HepG2 (cell line): ENCODE measurements around the gene TARDBP. TPM values are rescaled to one million over a fixed set of nuclear protein-coding genes. Genes with fewer than 3 reads are reported as not detected.

Experiments used
- ESRRA ChIP-seq: sonication (generic); formaldehyde crosslinking; IDR thresholded peaks from 2 replicates; pipeline ENCODE4 v1.5.1; 2020; ENCODE audit warnings: mild to moderate bottlenecking, low read depth, missing genetic modification reagents
- FOXA1 ChIP-seq, 2 experiments: fragments of 450-650 bp in 1 of 2; sonication (generic) in 1 of 2; formaldehyde crosslinking in 1 of 2; IDR thresholded peaks; 2 replicates each; pipeline versions ENCODE4 v1.4.0 to v1.6.1; 2016 to 2020; ENCODE audit warnings: missing genetic modification reagents in 1 of 2
- FOXP1 ChIP-seq, 2 experiments: fragments of 450-650 bp in 1 of 2; IDR thresholded peaks; 2 replicates each; pipeline ENCODE4 v1.6.1; 2017 to 2018; ENCODE audit warnings: antibody characterized with exemption in 1 of 2
- HNRNPK ChIP-seq: fragments of 200-400 bp; formaldehyde crosslinking; IDR thresholded peaks from 2 replicates; pipeline ENCODE4 v1.6.1; 2018; ENCODE audit warnings: low read length, low read depth, moderate library complexity, mild to moderate bottlenecking; ENCODE audit not compliant: poor library complexity, severe bottlenecking
- NCOA1 ChIP-seq: sonication (generic); formaldehyde crosslinking; IDR thresholded peaks from 2 replicates; pipeline ENCODE4 v1.9.0; 2021; ENCODE audit warnings: missing genetic modification reagents
- RAD51 ChIP-seq: fragments of 450-650 bp; IDR thresholded peaks from 2 replicates; pipeline ENCODE4 v1.6.1; 2016; ENCODE audit warnings: borderline replicate concordance
- SMAD9 ChIP-seq: sonication (generic); formaldehyde crosslinking; IDR thresholded peaks from 2 replicates; pipeline ENCODE4 v1.5.1; 2020; ENCODE audit warnings: mild to moderate bottlenecking, missing genetic modification reagents
- TIGD3 ChIP-seq: sonication (generic); formaldehyde crosslinking; IDR thresholded peaks from 2 replicates; pipeline ENCODE4 v1.5.1; 2020; ENCODE audit warnings: mild to moderate bottlenecking, missing genetic modification reagents, borderline replicate concordance
- ZFYVE20 ChIP-seq: sonication (generic); formaldehyde crosslinking; IDR thresholded peaks from 2 replicates; pipeline ENCODE4 v1.8.0; 2023; ENCODE audit warnings: low read depth, mild to moderate bottlenecking, moderate library complexity, missing genetic modification reagents, borderline replicate concordance
- ZNF10 ChIP-seq: sonication (generic); formaldehyde crosslinking; IDR thresholded peaks from 2 replicates; pipeline ENCODE4 v1.4.0; 2020; ENCODE audit warnings: mild to moderate bottlenecking, low read depth, missing genetic modification reagents, borderline replicate concordance
- ZNF501 ChIP-seq: sonication (generic); formaldehyde crosslinking; IDR thresholded peaks from 2 replicates; pipeline ENCODE4 v1.5.1; 2020; ENCODE audit warnings: mild to moderate bottlenecking, moderate library complexity, missing genetic modification reagents
- ZNF609 ChIP-seq: sonication (generic); formaldehyde crosslinking; IDR thresholded peaks from 2 replicates; pipeline ENCODE4 v1.4.0; 2020; ENCODE audit warnings: mild to moderate bottlenecking, missing genetic modification reagents, borderline replicate concordance
- ZSCAN29 ChIP-seq: sonication (generic); formaldehyde crosslinking; conservative IDR thresholded peaks from 2 replicates; pipeline ENCODE4 v1.4.0; 2020; ENCODE audit warnings: mild to moderate bottlenecking, missing genetic modification reagents
- polyA plus RNA-seq, 8 experiments: library from polyadenylated mRNA; depleted of rRNA in 3 of 8; stranded (reverse) in 7 of 8; unstranded in 1 of 8; fragments of >200 nt; fragmentation: Illumina TruSeq in 4 of 8; extraction: Trizol in 4 of 8; gene quantifications; 2 replicates each; pipeline versions ENCODE4 v1.2.1 to v1.2.3, GENCODE V29; 2011 to 2016; ENCODE audit warnings: low read depth in 4 of 8, missing spikeins in 1 of 8, mixed read lengths in 1 of 8; ENCODE audit not compliant: insufficient read depth in 1 of 8
- total RNA-seq, 5 experiments: library from RNA; depleted of rRNA; stranded (reverse); fragments of >200 nt; fragmentation: Illumina TruSeq; extraction: Trizol; gene quantifications; 2 replicates each; pipeline ENCODE4 v1.2.3, GENCODE V29; 2016; ENCODE audit warnings: low read depth in 1 of 5
- TF ChIP-seq, protein P1 (sequence below): sonication (generic); formaldehyde crosslinking; IDR thresholded peaks from 2 replicates; pipeline ENCODE4 v1.4.0; 2020; ENCODE audit warnings: missing genetic modification reagents, mild to moderate bottlenecking, borderline replicate concordance

Gene TARDBP
- total and polyA plus RNA-seq, 2 of the 13 experiments (the other 11 are each of a cell fraction or from before 2014, with no cell fraction given): 62.4 to 93.0 TPM

DNA sequence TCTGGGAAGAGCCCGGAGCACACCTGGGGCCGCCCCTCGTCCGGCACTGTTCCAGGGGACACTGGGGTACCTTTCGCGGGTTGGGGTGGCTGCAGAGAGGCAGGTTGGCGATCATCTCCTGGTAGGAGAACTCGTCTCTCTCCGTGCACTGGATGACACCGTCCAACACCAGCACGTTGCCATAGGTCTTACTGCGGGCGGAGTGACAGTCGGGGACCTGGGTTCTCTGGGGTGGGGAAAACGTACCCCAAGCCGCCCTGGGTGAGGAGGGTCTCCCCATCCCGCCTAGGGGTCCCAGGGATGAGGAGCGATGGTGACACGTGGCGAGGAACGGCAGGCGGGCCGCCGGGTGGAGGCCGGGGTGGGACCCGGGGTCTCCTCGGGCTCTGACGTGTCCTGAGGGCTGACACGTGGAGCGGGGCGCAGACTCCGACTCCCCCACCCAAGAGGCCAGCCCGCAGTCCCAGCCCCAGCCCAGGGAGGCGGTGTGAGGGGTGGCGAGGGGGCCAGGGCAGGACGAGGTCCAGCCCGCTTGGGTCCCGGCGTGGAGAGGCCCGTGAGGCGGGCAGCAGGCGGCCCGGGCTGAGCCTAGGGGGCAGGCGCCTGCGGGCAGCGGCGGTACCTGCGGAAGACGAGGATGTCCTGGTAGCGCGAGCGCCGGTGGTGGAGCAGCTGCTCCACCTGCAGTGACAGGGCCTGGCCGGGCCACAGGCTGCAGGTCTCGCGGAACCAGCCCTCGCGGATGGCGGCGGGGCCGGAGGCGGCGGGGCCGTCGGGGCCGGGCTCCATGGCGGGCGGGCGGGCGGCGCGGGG is 46.9 kb downstream of the TARDBP start (continued):
- TF ChIP-seq ZNF609 (CRISPR knock-in tag) (no peak), RAD51 (no peak), ZSCAN29 (CRISPR knock-in tag) (no peak), FOXP1 (IDR thresholded peaks at IDR 0.05) (no peak), FOXP1 (CRISPR knock-in tag; IDR thresholded peaks at IDR 0.05) (no peak), ZFYVE20 (CRISPR knock-in tag) (no peak), ZNF10 (no peak), FOXA1 (IDR thresholded peaks at IDR 0.05) (no peak), FOXA1 (CRISPR knock-in tag; IDR thresholded peaks at IDR 0.05) (no peak), NCOA1 (CRISPR knock-in tag) (0 out of 2 replicates have a peak, but pooled peaks have one; percentile 51), ZNF501 (CRISPR knock-in tag) (0 out of 2 replicates have a peak, but pooled peaks have one; percentile 32), TIGD3 (CRISPR knock-in tag) (no peak), ESRRA (CRISPR knock-in tag) (no peak), SMAD9 (no peak), HNRNPK (no peak)
- TF ChIP-seq, protein P1, sequence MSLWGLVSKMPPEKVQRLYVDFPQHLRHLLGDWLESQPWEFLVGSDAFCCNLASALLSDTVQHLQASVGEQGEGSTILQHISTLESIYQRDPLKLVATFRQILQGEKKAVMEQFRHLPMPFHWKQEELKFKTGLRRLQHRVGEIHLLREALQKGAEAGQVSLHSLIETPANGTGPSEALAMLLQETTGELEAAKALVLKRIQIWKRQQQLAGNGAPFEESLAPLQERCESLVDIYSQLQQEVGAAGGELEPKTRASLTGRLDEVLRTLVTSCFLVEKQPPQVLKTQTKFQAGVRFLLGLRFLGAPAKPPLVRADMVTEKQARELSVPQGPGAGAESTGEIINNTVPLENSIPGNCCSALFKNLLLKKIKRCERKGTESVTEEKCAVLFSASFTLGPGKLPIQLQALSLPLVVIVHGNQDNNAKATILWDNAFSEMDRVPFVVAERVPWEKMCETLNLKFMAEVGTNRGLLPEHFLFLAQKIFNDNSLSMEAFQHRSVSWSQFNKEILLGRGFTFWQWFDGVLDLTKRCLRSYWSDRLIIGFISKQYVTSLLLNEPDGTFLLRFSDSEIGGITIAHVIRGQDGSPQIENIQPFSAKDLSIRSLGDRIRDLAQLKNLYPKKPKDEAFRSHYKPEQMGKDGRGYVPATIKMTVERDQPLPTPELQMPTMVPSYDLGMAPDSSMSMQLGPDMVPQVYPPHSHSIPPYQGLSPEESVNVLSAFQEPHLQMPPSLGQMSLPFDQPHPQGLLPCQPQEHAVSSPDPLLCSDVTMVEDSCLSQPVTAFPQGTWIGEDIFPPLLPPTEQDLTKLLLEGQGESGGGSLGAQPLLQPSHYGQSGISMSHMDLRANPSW: no peak
